Upper lobe of left lung (tissue), 6 donors: Measurements from ENCODE around the gene SLC38A2. TPM values are rescaled to one million over a fixed set of nuclear protein-coding genes. Genes with fewer than 3 reads are reported as not detected.

ENCODE experiments used
- ATAC-seq, 2 donors: fragments of 200-7000 bp; cut with Tn5 transposase; one replicate each; pipeline ENCODE4 v1.9.1; 2022; ENCODE audit warnings: mild to moderate bottlenecking in 2 of 2, moderate library complexity in 2 of 2; ENCODE audit not compliant: low FRiP score in 2 of 2
- DNase-seq, 2 donors: peaks; one replicate each; pipeline ENCODE4 v3.0.0-alpha.2; 2019 to 2020
- H3K27ac ChIP-seq, 4 donors: fragments of 200-600 bp; sonication (generic); one replicate each; pipeline ENCODE4 v1.5.1; 2016 to 2019
- H3K27me3 ChIP-seq, 4 donors: fragments of 200-600 bp; sonication (generic); one replicate each; pipeline ENCODE4 v1.5.1; 2017 to 2019
- H3K36me3 ChIP-seq, 4 donors: fragments of 200-600 bp; sonication (generic); one replicate each; pipeline ENCODE4 v1.5.1; 2016 to 2019
- H3K4me1 ChIP-seq, 4 donors: fragments of 200-600 bp; sonication (generic); one replicate each; pipeline ENCODE4 v1.5.1; 2018 to 2019
- H3K4me3 ChIP-seq, 4 donors: fragments of 200-600 bp; sonication (generic); one replicate each; pipeline ENCODE4 v1.5.1; 2017 to 2019; ENCODE audit warnings: mild to moderate bottlenecking in 2 of 4, moderate library complexity in 1 of 4
- H3K9me3 ChIP-seq, 4 donors: fragments of 200-600 bp; sonication (generic); one replicate each; pipeline ENCODE4 v1.5.1; 2018 to 2019
- CTCF ChIP-seq, 6 experiments: fragments of 450-650 bp in 4 of 6; fragments of 200-600 bp in 2 of 6; sonication (generic) in 2 of 6; IDR thresholded peaks; one replicate each; pipeline ENCODE4 v1.5.1; 2016 to 2019; ENCODE audit warnings: antibody characterized with exemption in 6 of 6
- EP300 ChIP-seq, 4 donors: sonication (generic); formaldehyde crosslinking; IDR thresholded peaks; one replicate each; pipeline ENCODE4 v1.5.1; 2017; ENCODE audit warnings: antibody characterized with exemption in 4 of 4, control low read depth in 2 of 4
- POLR2A ChIP-seq, 4 donors: fragments of 450-650 bp; IDR thresholded peaks; one replicate each; pipeline ENCODE4 v1.5.1; 2016 to 2017; ENCODE audit warnings: antibody characterized with exemption in 4 of 4, mild to moderate bottlenecking in 2 of 4
- POLR2AphosphoS5 ChIP-seq, 2 donors: sonication (generic); formaldehyde crosslinking; IDR thresholded peaks; one replicate each; pipeline ENCODE4 v1.5.1; 2017; ENCODE audit warnings: antibody characterized with exemption in 2 of 2
- WGBS, 2 donors: methylation state at CpG; one replicate each; pipeline ENCODE4 v1.1.5; 2017 to 2018; 5-methylcytosine and 5-hydroxymethylcytosine counted together
- total RNA-seq, 6 donors: library from RNA; depleted of rRNA in 4 of 6; stranded (reverse); fragments of >200 nt in 4 of 6; gene quantifications; one replicate each; pipeline versions ENCODE4 v1.1.0 to v1.2.1, GENCODE V29; 2016 to 2021
- donor health status: DM: no; HTN: no; CAD: no; lungs with moderate emphysema.
- donor health status: DM: no; HTN: yes; CAD: no; lungs with severe emphysema.

SLC38A2 gene
- total RNA-seq, 6 donors from 2014 or later = 104 to 409 (median 223) TPM

GRCh38 chr12:46351138-46351537, 21.4 kb downstream of the SLC38A2 start:
- DNase-seq (no peak), ATAC-seq (no peak)
- Histone ChIP-seq H3K4me1 (peaks cover 0 to 4% (median 2%) of the 10 kb centered on the region in 4 donors), H3K9me3 (no peaks in the 10 kb centered on the region), H3K27me3 (no peaks in the 10 kb centered on the region), H3K27ac (no peak overlapping the region), H3K36me3 (no peaks in the 10 kb centered on the region), H3K4me3 (no peak overlapping the region)
- 80 to 88% methylated on average over 1 of the region's 1 CpG for WGBS, 2 donors
- no peak for TF ChIP-seq EP300 (IDR thresholded peaks at IDR 0.05)
- no peak for TF ChIP-seq POLR2A (IDR thresholded peaks at IDR 0.05)
- TF ChIP-seq POLR2AphosphoS5 (IDR thresholded peaks at IDR 0.05) = no peak
- TF ChIP-seq CTCF (IDR thresholded peaks at IDR 0.05) = no peak

- no peaks in the 10 kb centered on the region for H3K9me3 ChIP-seq
- DNase-seq = no peak
- TF ChIP-seq POLR2A (IDR thresholded peaks at IDR 0.05) = no peak
- TF ChIP-seq EP300 (IDR thresholded peaks at IDR 0.05) = no peak
- TF ChIP-seq CTCF (IDR thresholded peaks at IDR 0.05) = no peak
- no peak for TF ChIP-seq POLR2AphosphoS5 (IDR thresholded peaks at IDR 0.05)
- no peaks in the 10 kb centered on the region for H3K36me3 ChIP-seq
- no peaks in the 10 kb centered on the region for H3K27me3 ChIP-seq
- H3K4me3 ChIP-seq = no peak overlapping the region
- H3K27ac ChIP-seq = no peak overlapping the region
- peaks cover 0 to 4% (median 2%) of the 10 kb centered on the region in 4 donors for H3K4me1 ChIP-seq
- 25 to 28% methylated on average over 2 of the region's 2 CpGs for WGBS, 2 donors
- ATAC-seq = no peak
These were observed 23.3 kb downstream of the SLC38A2 start for GRCh38 chr12:46349253-46349652.

GRCh38 chr12:46343118-46343852, 29.3 kb downstream of the SLC38A2 start:
- Histone ChIP-seq H3K4me1 (peaks cover 0 to 6% (median 3%) of the 10 kb centered on the region in 4 donors), H3K4me3 (no peak overlapping the region), H3K9me3 (no peaks in the 10 kb centered on the region), H3K27me3 (no peaks in the 10 kb centered on the region), H3K36me3 (no peaks in the 10 kb centered on the region), H3K27ac (no peak overlapping the region)
- no peak for TF ChIP-seq POLR2A (IDR thresholded peaks at IDR 0.05)
- TF ChIP-seq POLR2AphosphoS5 (IDR thresholded peaks at IDR 0.05) = no peak
- no peak for TF ChIP-seq CTCF (IDR thresholded peaks at IDR 0.05)
- TF ChIP-seq EP300 (IDR thresholded peaks at IDR 0.05) = no peak
- DNase-seq (no peak), ATAC-seq (peak in 1 of 2 donors; percentile 37)
- WGBS, 2 donors = 89 to 97% methylated on average over 3 of the region's 3 CpGs

GRCh38 chr12:46342562-46343033, 30.0 kb downstream of the SLC38A2 start:
- 35 to 46% methylated on average over 3 of the region's 3 CpGs for WGBS, 2 donors
- no peaks in the 10 kb centered on the region for H3K9me3 ChIP-seq
- H3K27me3 ChIP-seq = no peaks in the 10 kb centered on the region
- peak; percentile 75 to 78 for ATAC-seq
- no peaks in the 10 kb centered on the region for H3K36me3 ChIP-seq
- H3K4me3 ChIP-seq = no peak overlapping the region
- no peak for DNase-seq
- TF ChIP-seq POLR2AphosphoS5 (IDR thresholded peaks at IDR 0.05) (no peak), EP300 (IDR thresholded peaks at IDR 0.05) (no peak), CTCF (IDR thresholded peaks at IDR 0.05) (peak; percentile 50 to 76 (median 57)), POLR2A (IDR thresholded peaks at IDR 0.05) (no peak)
- H3K27ac ChIP-seq = no peak overlapping the region
- peaks cover 0 to 6% (median 3%) of the 10 kb centered on the region in 4 donors for H3K4me1 ChIP-seq

- no peak for ATAC-seq
- Histone ChIP-seq H3K9me3 (no peaks in the 10 kb centered on the region), H3K4me3 (no peak overlapping the region), H3K27ac (no peak overlapping the region), H3K27me3 (no peaks in the 10 kb centered on the region), H3K36me3 (no peaks in the 10 kb centered on the region), H3K4me1 (peaks cover 0 to 6% (median 3%) of the 10 kb centered on the region in 4 donors)
- TF ChIP-seq POLR2A (IDR thresholded peaks at IDR 0.05) = no peak
- TF ChIP-seq EP300 (IDR thresholded peaks at IDR 0.05) = no peak
- TF ChIP-seq CTCF (IDR thresholded peaks at IDR 0.05) = no peak
- no peak for TF ChIP-seq POLR2AphosphoS5 (IDR thresholded peaks at IDR 0.05)
- DNase-seq = no peak
These were observed 33.5 kb downstream of the SLC38A2 start for GRCh38 chr12:46339051-46339450.
